CD4-positive, alpha-beta memory T cell (primary cell): ENCODE data around the gene TMCO6. TPM values are rescaled to one million over a fixed set of nuclear protein-coding genes. Genes with fewer than 3 reads are reported as not detected.

Experiments used
- CTCF ChIA-PET: fragments of 350-600 bp; sonication (Branson Sonifier 250); formaldehyde crosslinking; loops from one replicate; lab custom pipeline; 2021; ENCODE audit warnings: inconsistent platforms; ENCODE audit not compliant: partially characterized antibody; lab: Charles Lee
- POLR2A ChIA-PET: fragments of 350-600 bp; sonication (Branson Sonifier 250); formaldehyde crosslinking; loops from one replicate; lab custom pipeline; 2021; ENCODE audit not compliant: partially characterized antibody; lab: Charles Lee
- DNase-seq, 5 donors: peaks; one replicate each; pipeline versions ENCODE4 v3.0.0 to v3.0.0-alpha.2; 2020 to 2022; ENCODE audit warnings: mixed read lengths in 1 of 5
- H3K27ac ChIP-seq: one replicate; pipeline ENCODE4 v1.7.0; 2013; ENCODE audit warnings: low read depth, low read length
- H3K27me3 ChIP-seq: 2 replicates; pipeline ENCODE4 v1.7.0; 2013; ENCODE audit warnings: mild to moderate bottlenecking, low read length, moderate library complexity; ENCODE audit not compliant: insufficient read depth
- H3K36me3 ChIP-seq: 2 replicates; pipeline ENCODE4 v1.7.0; 2013; ENCODE audit warnings: mild to moderate bottlenecking, low read length, moderate library complexity; ENCODE audit not compliant: insufficient read depth
- H3K4me1 ChIP-seq: 2 replicates; pipeline ENCODE4 v1.7.0; 2013; ENCODE audit warnings: mild to moderate bottlenecking, low read length, moderate library complexity; ENCODE audit not compliant: insufficient read depth
- H3K4me3 ChIP-seq, 2 donors: one replicate each; pipeline ENCODE4 v1.7.0; 2013; ENCODE audit warnings: low read length in 2 of 2, mild to moderate bottlenecking in 1 of 2
- H3K9me3 ChIP-seq, 2 donors: one replicate each; pipeline ENCODE4 v1.7.0; 2013; ENCODE audit warnings: low read length in 2 of 2, control low read depth in 1 of 2; ENCODE audit not compliant: control insufficient read depth in 1 of 2
- H3K27ac Mint-ChIP-seq, 7 donors: one replicate each; pipeline ENCODE4 v1.8.0; 2020 to 2021; ENCODE audit warnings: mixed read lengths in 7 of 7, mild to moderate bottlenecking in 6 of 7, inconsistent platforms in 3 of 7, moderate library complexity in 3 of 7
- H3K27me3 Mint-ChIP-seq, 2 donors: one replicate each; pipeline ENCODE4 v1.8.0; 2020 to 2021; ENCODE audit warnings: mixed read lengths in 2 of 2
- H3K36me3 Mint-ChIP-seq, 2 donors: one replicate each; pipeline ENCODE4 v1.8.0; 2020 to 2021; ENCODE audit warnings: mixed read lengths in 2 of 2, inconsistent platforms in 1 of 2, mild to moderate bottlenecking in 1 of 2
- H3K4me1 Mint-ChIP-seq, 4 donors: one replicate each; pipeline ENCODE4 v1.8.0; 2020 to 2021; ENCODE audit warnings: mixed read lengths in 4 of 4, mild to moderate bottlenecking in 1 of 4
- H3K4me3 Mint-ChIP-seq, 8 donors: one replicate each; pipeline ENCODE4 v1.8.0; 2020 to 2021; ENCODE audit warnings: mixed read lengths in 8 of 8, mild to moderate bottlenecking in 7 of 8, moderate library complexity in 6 of 8, inconsistent platforms in 3 of 8
- H3K9me3 Mint-ChIP-seq, 8 donors: one replicate each; pipeline ENCODE4 v1.8.0; 2020 to 2021; ENCODE audit warnings: mixed read lengths in 8 of 8, mild to moderate bottlenecking in 5 of 8, inconsistent platforms in 3 of 8, moderate library complexity in 1 of 8
- intact Hi-C: fragments of 100-400 bp; cut with micrococcal nuclease; formaldehyde crosslinking; loops from one replicate; pipeline ENCODE4 v1.15.1; 2023
- polyA plus RNA-seq, 2 donors: library from polyadenylated mRNA; unstranded; fragments of 300-500 nt; fragmentation: Illumina TruSeq; gene quantifications; one replicate each; pipeline ENCODE4 v1.2.3, GENCODE V29; 2021
- total RNA-seq, 2 experiments: library from RNA; stranded (reverse); gene quantifications; one replicate each; pipeline ENCODE4 v1.2.3, GENCODE V29; 2021

TMCO6 gene
- total and polyA plus RNA-seq, 4 experiments from 2014 or later: 15.7 to 56.3 (median 34.2) TPM

GRCh38 chr5:140671472-140672125 is 32.3 kb downstream of the TMCO6 start:
- H3K9me3 ChIP-seq: no peaks in the 10 kb centered on the region
- H3K27me3 ChIP-seq: no peaks in the 10 kb centered on the region
- H3K4me1 ChIP-seq: peaks cover 9% of the 10 kb centered on the region
- H3K4me3 Mint-ChIP-seq: no peak overlapping the region
- peaks cover 42% of the 10 kb centered on the region for H3K36me3 ChIP-seq
- ChIA-PET CTCF (no interaction called here), POLR2A (interaction anchor here (2.1 kb wide), 1 partner anchor 24 kb away, joined by 9 read pairs; the partner anchor contains the start of genes IK and NDUFA2)
- peaks cover 51 to 73% of the 10 kb centered on the region in 2 donors for H3K36me3 Mint-ChIP-seq
- DNase-seq: no peak
- H3K4me1 Mint-ChIP-seq: peaks cover 15 to 26% (median 19%) of the 10 kb centered on the region in 4 donors
- H3K27ac ChIP-seq: no peak overlapping the region
- H3K9me3 Mint-ChIP-seq: no peaks in the 10 kb centered on the region
- no peak overlapping the region for H3K4me3 ChIP-seq
- intact Hi-C loops: no loop called here
- H3K27me3 Mint-ChIP-seq: no peaks in the 10 kb centered on the region
- peak overlapping the region in 2 of 7 donors; percentile 60 to 68 for H3K27ac Mint-ChIP-seq

GRCh38 chr5:140672455-140673186 is 33.4 kb downstream of the TMCO6 start:
- POLR2A ChIA-PET: interaction anchor here (1.3 to 1.4 kb wide), 2 partner anchors 17 to 28 kb away, joined by 3 to 4 read pairs; partner anchors contain the start of gene ZMAT2
- peaks cover 6 to 16% (median 10%) of the 10 kb centered on the region in 4 donors for H3K4me1 Mint-ChIP-seq
- H3K4me1 ChIP-seq: no peaks in the 10 kb centered on the region
- H3K4me3 Mint-ChIP-seq: no peak overlapping the region
- intact Hi-C loops: no loop called here
- CTCF ChIA-PET: no interaction called here
- H3K27me3 ChIP-seq: no peaks in the 10 kb centered on the region
- no peaks in the 10 kb centered on the region for H3K9me3 ChIP-seq
- no peak for DNase-seq
- no peak overlapping the region for H3K27ac ChIP-seq
- no peaks in the 10 kb centered on the region for H3K9me3 Mint-ChIP-seq
- no peak overlapping the region for H3K4me3 ChIP-seq
- no peaks in the 10 kb centered on the region for H3K27me3 Mint-ChIP-seq
- peaks cover 56 to 75% of the 10 kb centered on the region in 2 donors for H3K36me3 Mint-ChIP-seq
- H3K27ac Mint-ChIP-seq: no peak overlapping the region
- peaks cover 52% of the 10 kb centered on the region for H3K36me3 ChIP-seq

GRCh38 chr5:140673187-140673976 is 34.1 kb downstream of the TMCO6 start, which contains the start of gene DND1:
DND1 (minus strand) TSS chr5:140673576; CDS start chr5:140673542, 34 bp downstream.
- no peak for DNase-seq
- intact Hi-C loops: no loop called here
- Mint-ChIP-seq H3K9me3 (no peaks in the 10 kb centered on the region), H3K36me3 (peaks cover 57 to 75% of the 10 kb centered on the region in 2 donors), H3K4me1 (peaks cover 0 to 12% (median 3%) of the 10 kb centered on the region in 4 donors), H3K27me3 (no peaks in the 10 kb centered on the region), H3K27ac (no peak within 1 kb of the TSS), H3K4me3 (no peak within 1 kb of the TSS)
- ChIA-PET CTCF (interaction anchor here (1.5 kb wide), 1 partner anchor 49 kb away, joined by 3 read pairs; no protein-coding TSS in a partner anchor), POLR2A (interaction anchor here (0.9 to 1.8 kb wide), 6 partner anchors 9 to 29 kb away, joined by 3 to 11 read pairs (median 5); partner anchors contain the start of genes HARS1, HARS2, WDR55 and ZMAT2)
- no peaks in the 10 kb centered on the region for H3K4me1 ChIP-seq
- no peaks in the 10 kb centered on the region for H3K9me3 ChIP-seq
- no peaks in the 10 kb centered on the region for H3K27me3 ChIP-seq
- no peak within 1 kb of the TSS for H3K4me3 ChIP-seq
- H3K27ac ChIP-seq: no peak within 1 kb of the TSS
- H3K36me3 ChIP-seq: peaks cover 51% of the 10 kb centered on the region

- Mint-ChIP-seq H3K4me1 (peaks cover 0 to 6% (median 3%) of the 10 kb centered on the region in 4 donors), H3K27me3 (no peaks in the 10 kb centered on the region), H3K27ac (no peak overlapping the region), H3K36me3 (peaks cover 51 to 72% of the 10 kb centered on the region in 2 donors), H3K9me3 (no peaks in the 10 kb centered on the region), H3K4me3 (no peak overlapping the region)
- ChIA-PET CTCF (interaction anchor here (1.1 to 1.5 kb wide), 3 partner anchors 37 to 48 kb away, joined by 3 read pairs; no protein-coding TSS in a partner anchor), POLR2A (interaction anchor here (0.9 to 1.9 kb wide), 5 partner anchors 10 to 29 kb away, joined by 3 to 11 read pairs (median 6); partner anchors contain the start of genes HARS1, HARS2, IK and NDUFA2)
- Histone ChIP-seq H3K4me3 (no peak overlapping the region), H3K36me3 (peaks cover 43% of the 10 kb centered on the region), H3K27ac (no peak overlapping the region), H3K9me3 (no peaks in the 10 kb centered on the region), H3K4me1 (no peaks in the 10 kb centered on the region), H3K27me3 (no peaks in the 10 kb centered on the region)
- intact Hi-C loops: no loop called here
- no peak for DNase-seq
Measured at GRCh38 chr5:140674211-140674610, 35.0 kb downstream of the TMCO6 start.

- H3K27ac ChIP-seq: no peak overlapping the region
- H3K27me3 ChIP-seq: no peaks in the 10 kb centered on the region
- no peak for DNase-seq
- POLR2A ChIA-PET: interaction anchor here (0.9 to 1.9 kb wide), 5 partner anchors 10 to 28 kb away, joined by 3 to 11 read pairs (median 6); partner anchors contain the start of genes HARS1, HARS2, IK and NDUFA2
- no peak overlapping the region for H3K4me3 Mint-ChIP-seq
- no peaks in the 10 kb centered on the region for H3K4me1 ChIP-seq
- H3K36me3 ChIP-seq: peaks cover 42% of the 10 kb centered on the region
- intact Hi-C loops: no loop called here
- H3K4me1 Mint-ChIP-seq: peaks cover 0 to 6% (median 3%) of the 10 kb centered on the region in 4 donors
- no peaks in the 10 kb centered on the region for H3K9me3 ChIP-seq
- H3K36me3 Mint-ChIP-seq: peaks cover 51 to 72% of the 10 kb centered on the region in 2 donors
- no peak overlapping the region for H3K4me3 ChIP-seq
- peak overlapping the region in 3 of 7 donors; percentile 30 to 49 (median 32) for H3K27ac Mint-ChIP-seq
- H3K27me3 Mint-ChIP-seq: no peaks in the 10 kb centered on the region
- H3K9me3 Mint-ChIP-seq: no peaks in the 10 kb centered on the region
- CTCF ChIA-PET: interaction anchor here (0.7 to 1.5 kb wide), 5 partner anchors 36 to 126 kb away, joined by 3 to 4 read pairs (median 3); no protein-coding TSS in a partner anchor
Measured at GRCh38 chr5:140674629-140675028, 35.4 kb downstream of the TMCO6 start.

GRCh38 chr5:140677947-140678346 is 38.7 kb downstream of the TMCO6 start:
- Histone ChIP-seq H3K27me3 (no peaks in the 10 kb centered on the region), H3K27ac (no peak overlapping the region), H3K4me1 (no peaks in the 10 kb centered on the region), H3K9me3 (no peaks in the 10 kb centered on the region), H3K36me3 (peaks cover 53% of the 10 kb centered on the region), H3K4me3 (no peak overlapping the region)
- H3K27me3 Mint-ChIP-seq: no peaks in the 10 kb centered on the region
- intact Hi-C loops: no loop called here
- ChIA-PET POLR2A (interaction anchor here (0.6 kb wide), 1 partner anchor 209 kb away, joined by 4 read pairs; no protein-coding TSS in a partner anchor), CTCF (no interaction called here)
- no peak overlapping the region for H3K4me3 Mint-ChIP-seq
- peaks cover 0 to 6% (median 3%) of the 10 kb centered on the region in 4 donors for H3K4me1 Mint-ChIP-seq
- H3K27ac Mint-ChIP-seq: peak overlapping the region in 1 of 7 donors; percentile 57
- no peaks in the 10 kb centered on the region for H3K9me3 Mint-ChIP-seq
- peaks cover 49 to 75% of the 10 kb centered on the region in 2 donors for H3K36me3 Mint-ChIP-seq
- no peak for DNase-seq
